NCI-H82 (cell line): ENCODE results near the gene GCKR.

Experiments
- DNase-seq: peaks from one replicate; lab custom pipeline; 2025; lab: John Stamatoyannopoulos, UW

The GCKR gene

DNA sequence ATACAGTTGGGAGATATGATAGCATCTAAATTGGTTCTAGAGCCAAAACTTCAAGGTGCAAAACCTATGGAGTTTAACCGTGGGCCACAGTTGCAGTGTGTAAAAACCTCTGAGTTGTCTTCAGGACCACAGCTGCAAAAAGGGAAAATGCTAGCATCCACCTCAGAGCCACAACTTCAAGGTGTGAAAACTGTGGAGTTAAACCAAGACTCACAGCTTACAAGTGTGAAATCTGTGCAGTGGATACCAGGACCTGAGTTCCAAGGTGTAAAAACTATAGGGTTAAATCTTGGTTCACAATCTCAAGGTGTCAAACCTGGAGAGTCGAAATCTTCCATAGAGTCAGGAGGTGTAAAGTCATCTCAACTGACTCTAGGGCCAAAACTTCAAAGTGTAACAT lies 75.8 kb downstream of the GCKR start:
- DNase-seq = no peak

DNA sequence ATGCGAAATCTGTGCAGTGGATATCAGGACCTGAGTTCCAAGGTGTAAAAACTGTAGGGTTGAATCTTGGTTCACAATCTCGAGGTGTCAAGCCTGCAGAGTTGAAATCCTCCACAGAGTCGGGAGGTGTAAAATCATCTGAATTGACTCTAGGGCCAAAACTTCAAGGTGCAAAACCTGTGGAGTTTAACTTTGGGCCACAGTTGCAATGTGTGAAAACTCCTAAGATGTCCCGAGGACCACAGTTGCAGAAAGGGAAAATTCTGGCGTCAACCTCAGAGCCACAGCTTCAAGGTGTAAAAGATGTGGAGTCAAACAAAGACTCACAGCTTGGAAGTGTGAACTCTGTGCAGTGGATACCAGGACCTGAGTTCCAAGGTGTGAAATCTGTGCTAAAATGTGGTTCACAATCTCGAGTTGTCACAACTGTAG lies 76.4 kb downstream of the GCKR start:
- no peak for DNase-seq
